HG02938 (cell line): Measurements from ENCODE around the gene LMAN1L.
A peak's percentile ranks its signal among the peaks of the same experiment; 100 is the strongest.

ENCODE experiments used
- ATAC-seq: cut with Tn5 transposase; IDR thresholded peaks from one replicate; pipeline ENCODE4 v1.9.1; 2021; ENCODE audit warnings: mild to moderate bottlenecking, moderate library complexity; ENCODE audit not compliant: unreplicated experiment

Gene LMAN1L

DNA sequence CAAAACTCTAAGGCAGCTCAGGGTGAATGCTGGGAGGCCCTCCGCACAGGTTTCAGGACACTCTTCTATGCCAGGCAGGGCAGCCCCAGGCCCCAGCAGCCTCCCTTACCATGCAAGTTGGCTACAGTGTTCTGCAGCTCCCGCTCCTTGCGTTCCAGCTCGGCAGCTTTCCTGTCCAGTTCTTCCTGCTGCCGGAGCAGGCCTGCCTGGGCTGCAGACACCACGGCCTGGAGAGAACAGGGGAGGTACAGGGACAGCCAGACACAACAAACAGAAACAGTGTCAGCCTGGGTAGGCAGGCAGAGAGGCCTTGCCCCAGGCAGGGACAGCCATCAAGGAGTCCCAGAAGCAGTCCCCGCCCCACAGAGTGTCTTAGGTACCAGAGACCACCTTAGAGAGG lies 39.3 kb downstream of the LMAN1L start:
- ATAC-seq = no peak

DNA sequence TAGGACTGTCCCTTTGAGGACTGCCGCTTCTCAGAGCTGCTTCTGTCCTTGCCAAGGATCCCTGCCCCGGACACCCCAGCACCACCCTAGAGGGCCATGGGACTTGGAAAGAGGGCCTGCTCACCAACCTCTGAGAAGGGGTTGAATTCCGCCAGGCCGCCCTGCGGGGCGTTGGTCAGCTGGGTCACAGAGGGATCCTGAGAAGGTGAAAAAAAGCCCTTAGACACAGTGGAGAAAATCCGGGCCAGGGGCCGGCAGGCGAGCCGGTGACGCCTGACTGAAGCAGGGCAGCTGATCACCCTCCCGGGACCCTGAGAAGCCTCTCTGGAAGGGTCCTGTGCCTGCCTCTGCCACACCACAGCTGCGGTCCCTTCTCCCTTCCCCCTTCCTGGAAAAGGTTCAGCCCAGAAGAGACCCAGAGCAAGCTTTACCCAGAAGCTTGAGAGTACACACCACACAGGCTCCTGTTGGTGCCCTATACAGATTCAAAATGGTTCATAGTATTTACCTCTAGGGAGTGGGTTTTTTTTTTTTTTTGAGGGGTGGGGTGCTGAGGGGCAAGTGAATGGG lies 41.9 kb downstream of the LMAN1L start:
- ATAC-seq = no peak

DNA sequence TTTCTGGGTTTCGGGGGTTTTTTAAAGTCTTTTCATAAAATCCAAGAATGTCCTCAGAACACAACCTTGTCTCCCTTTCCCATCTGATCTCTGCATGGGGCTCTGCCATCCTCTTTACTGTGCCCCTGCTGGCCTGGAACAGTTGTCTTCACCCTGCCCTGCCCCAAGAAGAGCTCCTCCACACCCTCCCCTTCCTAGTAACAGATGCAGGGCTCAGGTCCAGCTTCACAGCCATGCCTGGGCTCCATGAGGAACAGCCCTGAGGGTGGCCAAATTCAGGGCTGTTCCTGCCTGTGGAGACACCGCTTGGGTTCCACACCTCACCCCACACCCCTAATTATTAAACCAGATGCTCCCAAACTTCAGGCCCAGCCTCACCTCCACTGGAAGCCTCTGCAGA lies 43.2 kb downstream of the LMAN1L start:
- ATAC-seq = no peak

DNA sequence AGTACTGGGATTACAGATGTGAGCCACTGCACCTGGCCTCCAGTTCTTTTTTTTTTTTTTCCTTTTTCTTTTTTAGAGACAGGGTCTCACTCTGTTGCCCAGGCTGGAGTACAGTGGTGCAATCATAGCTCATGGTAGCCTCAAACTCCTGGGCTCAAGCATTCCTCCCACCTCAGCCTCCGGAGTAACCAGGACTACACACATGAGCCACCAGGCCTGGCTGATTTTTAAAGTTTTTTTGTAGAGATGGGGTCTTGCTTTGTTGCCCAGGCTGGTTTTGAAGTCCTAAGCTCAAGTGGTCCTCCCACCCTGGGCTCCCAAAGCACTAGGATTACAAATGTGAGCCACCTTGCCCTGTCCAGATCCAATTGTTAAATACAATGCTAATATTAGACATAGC lies 43.9 kb downstream of the LMAN1L start:
- no peak for ATAC-seq

DNA sequence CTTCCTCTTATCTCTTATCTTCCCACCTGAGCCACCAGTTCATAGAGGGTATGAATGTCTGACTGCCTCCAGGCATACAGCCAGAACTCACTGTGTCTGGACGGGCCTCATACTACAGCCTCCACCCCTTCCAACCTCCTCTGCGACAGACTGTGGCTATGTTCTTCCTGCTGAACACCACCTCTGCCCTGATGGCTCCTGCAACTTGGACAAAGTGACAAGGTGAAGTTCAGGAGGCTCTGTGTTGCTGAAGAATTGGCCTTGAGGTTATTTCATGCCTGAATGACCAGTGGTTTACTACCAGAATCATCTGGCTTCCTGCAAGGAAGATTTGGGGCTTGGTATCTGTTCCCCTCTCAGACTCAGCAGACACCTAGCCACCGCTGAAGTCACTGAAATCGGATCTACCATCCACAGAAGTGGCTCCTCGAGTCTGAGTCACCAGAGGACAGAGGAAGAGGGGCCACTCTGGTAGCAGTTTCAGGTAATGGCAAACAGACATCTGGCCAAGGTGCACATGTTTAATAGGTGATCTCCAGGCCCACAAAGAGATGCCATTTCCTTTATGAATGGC lies 44.5 kb downstream of the LMAN1L start:
- peak; percentile 71 for ATAC-seq

DNA sequence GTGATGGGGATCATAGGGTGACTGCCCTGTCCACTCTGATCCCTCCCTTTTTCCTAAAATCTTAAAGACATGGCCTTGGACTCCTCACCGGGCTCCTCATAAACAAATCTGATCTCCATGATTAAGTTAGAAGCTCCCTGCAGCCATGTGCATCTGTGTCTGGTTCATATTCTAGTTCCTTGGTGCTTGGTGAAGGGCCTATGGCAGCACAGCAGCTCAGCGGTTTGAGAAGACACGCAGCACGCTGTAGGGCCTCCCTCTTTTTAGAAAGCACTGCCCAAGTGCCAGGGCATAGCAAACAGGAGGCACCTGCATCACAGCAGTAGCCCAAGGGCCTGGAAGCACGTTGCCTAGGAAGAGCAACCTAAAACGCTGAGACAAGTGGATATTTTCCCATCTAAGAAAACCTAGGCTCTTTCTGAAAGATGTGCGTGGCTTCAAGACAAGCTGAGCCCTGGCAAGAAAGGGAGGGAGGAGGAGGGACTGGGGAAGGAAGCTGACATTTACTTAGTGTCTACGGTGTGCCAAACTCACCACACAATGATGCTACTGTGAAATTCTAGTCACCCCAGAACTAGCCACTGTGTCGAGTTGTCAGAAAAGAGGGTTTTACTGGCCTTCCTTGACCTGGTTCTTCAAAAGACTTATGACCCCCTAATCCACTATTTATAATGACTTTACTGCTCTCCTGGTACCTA lies 45.2 kb downstream of the LMAN1L start:
- ATAC-seq = no peak

DNA sequence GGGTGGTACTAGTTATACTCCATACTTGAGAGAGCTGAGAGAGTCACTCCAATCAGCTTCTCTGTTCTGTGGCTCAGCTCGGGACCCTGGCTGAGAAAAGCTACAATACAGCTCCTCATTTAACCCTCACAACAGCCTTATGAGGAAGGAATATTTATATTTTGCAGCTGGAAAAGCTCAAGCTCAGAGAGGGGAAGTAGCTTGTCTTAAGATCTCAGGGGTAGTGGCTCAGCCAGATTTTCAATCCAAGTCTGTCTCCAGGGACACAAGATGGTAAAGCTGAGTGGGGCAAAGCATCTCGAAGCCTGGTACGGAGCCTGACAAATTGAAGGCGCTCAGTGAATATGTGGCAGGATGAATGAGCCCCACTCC lies 45.7 kb downstream of the LMAN1L start:
- ATAC-seq = no peak

DNA sequence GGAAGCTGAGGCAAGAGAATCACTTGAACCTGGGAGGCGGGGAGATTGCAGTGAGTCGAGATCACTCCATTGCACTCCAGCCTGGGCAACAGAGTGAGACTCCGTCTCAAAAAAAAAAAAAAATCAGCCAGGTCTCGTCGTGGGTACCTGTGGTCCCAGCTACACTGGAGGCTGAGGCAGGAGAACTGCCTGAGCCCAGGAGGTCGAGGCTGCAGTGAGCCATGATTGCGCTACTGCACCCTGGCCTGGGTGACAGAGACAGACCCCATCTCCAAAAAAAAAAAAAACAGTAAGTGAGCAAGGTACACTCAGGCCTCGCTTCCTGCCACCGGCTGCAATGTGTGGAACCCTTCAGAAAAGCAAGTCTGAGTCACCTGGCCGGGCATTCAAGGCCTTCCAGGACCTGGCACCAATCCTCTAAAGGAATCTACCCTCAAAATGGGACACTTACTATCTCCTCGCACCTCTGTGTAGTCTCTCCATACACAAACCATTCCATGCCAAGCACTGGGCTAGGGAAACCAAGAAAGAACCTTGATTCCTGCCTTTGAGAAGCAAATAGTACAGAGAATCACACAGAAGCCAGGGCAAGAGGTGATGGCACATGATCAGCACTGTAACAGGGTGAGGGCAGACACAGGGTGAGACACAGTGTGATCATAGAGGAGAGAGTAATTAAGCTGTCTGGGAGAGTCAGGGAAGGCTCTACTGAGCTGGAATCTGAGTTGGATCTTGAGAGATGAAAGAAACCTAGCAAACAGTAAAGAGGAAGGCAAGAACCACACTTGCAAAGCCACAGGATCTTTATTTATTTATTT lies 50.8 kb downstream of the LMAN1L start:
- ATAC-seq = no peak

DNA sequence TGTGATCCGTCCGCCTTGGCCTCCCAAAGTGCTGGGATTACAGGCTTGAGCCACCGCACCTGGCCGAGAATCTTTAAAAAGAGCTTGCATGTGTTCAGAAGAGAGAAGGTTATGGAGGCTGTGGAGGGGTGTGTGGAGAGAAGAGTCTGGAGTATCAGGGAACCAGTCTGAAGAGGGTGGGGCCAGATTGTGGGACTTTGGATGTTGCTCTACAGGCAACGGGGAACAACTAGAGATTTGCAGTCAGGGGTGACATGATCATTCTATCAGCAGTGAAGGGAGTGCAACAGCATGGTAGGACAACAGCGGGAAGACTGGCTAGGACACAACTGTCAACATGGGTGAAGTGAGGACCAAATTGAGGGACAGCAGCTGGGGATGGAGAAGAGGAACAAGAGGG lies 51.7 kb downstream of the LMAN1L start:
- ATAC-seq = no peak

DNA sequence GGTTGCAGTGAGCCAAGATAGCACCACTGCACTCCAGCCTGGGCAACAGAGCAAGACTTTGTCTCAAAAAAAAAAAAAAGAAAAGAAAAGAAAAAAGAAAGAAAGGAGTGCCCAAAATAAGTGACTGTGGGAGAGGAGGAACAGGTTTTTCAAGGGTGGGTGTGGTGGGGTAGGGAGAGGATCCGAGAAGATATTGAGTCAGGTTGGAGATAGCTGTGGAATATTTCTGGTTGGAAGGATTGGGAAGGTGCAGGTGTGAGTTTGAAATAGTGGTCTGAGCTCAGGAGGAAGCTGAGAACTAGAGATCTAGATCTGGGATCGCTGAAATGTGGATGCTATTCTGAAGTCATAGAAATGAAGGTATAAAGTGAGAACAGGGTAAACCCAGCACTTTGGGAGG lies 52.7 kb downstream of the LMAN1L start:
- no peak for ATAC-seq

DNA sequence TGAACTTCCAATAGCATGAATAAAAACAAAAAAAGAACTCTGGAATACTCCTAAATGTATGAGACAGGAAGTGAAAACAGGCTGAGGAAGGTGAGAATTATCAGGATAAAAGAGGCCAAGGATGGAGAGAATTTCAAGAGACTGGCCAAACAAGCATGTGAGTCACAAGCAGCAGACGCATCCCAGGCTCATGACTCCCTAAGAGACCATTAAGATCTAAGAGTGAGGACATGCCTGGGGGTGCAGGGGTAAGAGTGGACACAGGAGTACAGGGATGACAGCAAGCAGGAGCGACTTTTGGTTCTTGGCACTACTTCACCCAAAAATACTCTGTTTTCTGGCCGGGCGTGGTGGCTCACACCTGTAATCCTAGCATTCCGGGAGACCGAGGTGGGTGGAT lies 53.5 kb downstream of the LMAN1L start:
- ATAC-seq = no peak

DNA sequence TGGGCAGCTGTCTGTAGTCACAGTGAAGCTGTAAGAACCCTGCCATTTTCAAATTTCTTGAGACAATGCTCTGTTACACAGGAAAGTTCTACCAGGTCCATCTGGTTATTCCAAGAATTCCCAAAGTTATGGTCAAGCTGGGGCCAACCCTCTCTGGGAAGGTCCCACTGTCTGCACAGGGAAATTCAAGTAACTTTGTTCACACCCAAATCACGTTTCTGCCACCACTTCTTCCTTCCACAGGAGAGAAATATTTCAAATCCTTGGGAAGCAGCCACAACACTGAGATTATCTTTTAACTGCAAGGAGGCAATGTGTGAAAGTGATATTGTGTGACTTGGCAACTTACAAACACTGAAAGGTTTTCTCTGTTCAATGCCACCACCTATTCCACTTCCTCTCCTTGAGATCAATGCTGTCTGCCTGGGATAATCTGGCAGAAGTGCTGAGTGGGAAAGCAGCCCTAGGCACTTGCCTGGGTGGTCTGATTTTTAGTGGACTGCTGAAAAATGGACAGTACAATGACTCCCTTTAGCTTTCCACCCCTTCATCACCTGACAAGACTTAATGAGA lies 54.9 kb downstream of the LMAN1L start:
- no peak for ATAC-seq

DNA sequence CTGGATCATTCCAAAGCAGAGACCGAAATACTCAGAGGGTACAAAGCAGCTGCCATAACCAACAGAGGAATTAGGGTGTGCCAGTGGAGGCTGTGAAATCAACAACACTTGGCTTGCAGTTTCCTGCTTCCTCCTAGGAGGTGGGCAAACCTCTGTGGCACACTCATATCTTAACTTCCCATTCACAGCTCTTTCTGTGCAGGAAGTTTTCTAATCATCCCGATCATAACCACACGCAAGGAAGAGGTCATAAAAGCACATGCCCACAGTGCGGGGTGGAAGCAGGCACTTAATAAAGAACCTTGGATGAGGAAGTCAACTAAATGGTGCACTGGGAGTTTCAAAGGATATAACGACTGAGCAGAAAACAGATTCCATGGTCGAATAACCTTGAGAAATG lies 55.4 kb downstream of the LMAN1L start:
- ATAC-seq = no peak

DNA sequence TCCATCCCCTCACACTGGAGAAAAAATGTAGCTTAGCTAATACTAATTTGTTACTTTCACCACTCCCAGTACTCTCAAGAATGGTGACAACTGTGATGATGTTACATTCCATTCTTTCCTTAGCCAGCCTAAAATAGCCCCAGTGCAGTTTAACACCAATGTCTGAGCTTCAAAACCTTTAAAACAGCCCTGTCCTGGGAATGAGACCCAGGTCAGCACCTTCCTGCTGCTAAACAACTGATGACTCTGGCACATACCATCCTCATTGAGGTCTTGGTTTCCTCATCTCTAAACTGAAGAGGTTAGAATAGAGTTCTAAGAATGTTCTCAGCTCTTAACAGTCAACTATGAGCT lies 56.7 kb downstream of the LMAN1L start:
- ATAC-seq = no peak

DNA sequence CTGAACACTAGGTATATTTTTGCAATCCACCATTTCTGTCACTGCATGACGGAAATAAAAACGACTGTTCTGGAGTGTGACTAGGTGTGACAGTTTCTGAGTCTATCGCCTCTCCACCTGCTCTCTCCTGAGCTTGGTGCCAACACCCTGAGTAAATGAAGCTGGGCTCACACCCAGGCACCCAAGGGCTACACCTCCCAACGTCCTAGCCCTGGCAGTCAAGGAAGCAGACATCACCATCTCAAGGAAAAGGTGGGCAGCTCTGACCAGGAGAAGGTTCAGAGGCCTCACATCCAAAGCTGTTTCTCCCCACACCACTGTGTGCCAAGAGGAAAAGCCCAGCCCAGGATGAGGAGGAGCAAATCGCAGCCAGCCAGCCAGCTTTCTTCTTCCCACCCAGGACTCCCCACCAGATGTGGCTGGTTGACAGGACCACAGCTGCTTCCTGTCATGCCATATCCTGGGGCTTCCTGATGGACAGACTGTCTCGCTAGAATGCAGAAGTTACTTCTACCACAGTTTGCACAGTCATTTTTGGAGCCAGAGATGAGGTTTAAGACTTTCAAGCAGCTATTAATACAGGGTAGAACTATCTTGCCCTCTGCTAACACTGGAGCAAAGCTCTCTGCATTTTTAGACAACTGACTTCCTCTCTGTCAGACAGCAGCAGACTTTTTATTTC lies 57.2 kb downstream of the LMAN1L start:
- ATAC-seq = peak; percentile 50

DNA sequence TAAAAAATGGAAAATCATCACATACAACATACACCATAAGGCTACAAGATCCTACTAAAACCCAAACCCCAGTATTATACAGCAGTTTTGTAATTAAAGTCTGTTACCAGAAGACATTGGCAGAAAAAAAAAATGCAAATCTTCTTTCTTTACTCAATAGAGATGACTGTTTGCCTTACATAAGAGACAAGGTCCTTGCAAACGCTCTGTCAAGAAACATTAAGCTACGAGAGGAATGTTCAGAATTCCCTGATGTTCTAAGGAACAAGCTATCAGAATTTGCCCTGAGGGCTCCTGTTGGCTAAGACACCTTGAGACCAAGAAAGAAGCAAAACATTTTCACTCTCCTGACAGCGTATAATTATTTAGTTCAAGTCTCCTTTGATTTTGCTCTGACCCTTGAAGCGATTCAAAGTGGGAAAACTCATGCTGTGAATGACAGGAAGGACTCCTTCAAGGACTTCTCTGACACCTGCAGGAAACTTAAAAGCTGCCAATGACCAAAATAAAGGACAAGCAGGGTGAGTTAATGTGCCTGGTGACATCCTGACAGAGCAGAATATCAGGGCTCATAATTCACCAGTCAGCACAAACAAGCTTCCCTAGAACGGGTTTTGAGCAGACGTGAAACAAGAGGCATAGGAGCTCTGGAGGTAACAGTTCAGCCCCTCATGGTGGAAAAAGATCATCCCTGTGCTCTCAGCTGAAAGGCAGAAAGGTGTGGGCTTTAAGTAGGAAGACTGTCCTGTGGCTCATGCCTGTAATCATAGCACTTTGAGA lies 58.0 kb downstream of the LMAN1L start:
- no peak for ATAC-seq

DNA sequence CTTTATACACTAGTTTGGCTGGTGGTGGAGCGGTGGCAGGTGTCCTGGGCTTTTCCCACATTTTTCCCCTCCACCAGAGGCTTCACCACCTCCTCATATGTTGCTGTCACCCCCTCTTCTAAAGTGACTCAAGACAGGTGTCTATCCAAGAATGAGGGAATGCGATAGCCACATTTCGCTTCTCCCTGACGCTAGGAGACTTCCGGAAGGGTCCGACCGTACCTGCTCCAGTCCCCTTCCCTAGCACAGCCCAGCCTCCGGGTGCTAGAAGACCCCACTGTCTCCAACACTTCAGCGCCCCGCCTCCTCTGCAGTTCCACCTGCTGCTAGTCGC lies 60.0 kb downstream of the LMAN1L start:
- ATAC-seq = no peak

DNA sequence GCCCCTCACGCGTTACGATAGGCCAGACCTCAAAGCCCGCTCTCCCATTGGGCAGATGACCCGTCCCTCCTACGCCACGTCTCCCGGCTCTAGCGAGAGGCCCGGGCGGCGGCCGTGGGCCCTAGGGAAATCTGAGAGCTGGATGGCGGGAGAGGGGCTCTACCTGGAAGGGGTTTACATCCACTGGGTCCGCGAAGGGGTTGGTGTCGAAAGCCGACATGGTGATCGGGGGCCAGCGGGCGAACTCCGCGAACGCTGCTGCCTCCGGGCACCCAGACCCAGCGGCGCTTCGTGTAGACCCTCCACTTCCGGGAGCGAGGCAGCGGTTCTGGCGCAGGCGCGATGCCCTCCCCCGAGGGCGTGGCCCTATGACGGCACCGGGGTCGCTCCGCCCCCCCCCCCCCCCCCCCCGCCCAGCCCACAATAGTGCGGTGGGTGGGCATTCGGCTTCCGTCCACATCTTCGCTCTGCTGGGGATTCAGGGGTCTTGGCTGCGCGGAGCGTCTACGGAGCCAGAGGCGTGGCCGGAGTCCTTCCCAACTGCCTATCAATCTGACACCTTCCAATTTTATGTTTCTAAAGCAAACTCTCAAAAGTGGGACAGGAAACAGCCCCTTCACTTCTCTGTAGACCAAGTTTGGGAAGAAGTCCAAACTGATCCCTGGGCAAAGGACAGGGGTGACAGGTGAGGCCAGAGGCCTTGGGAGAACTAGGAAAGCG lies 60.6 kb downstream of the LMAN1L start, which contains the start of gene SCAMP2:
Gene SCAMP2 (minus strand): TSS at position 330 of the 720 bp plus-strand sequence. CDS start 110 bp downstream, at position 220.
- peak; percentile 84 for ATAC-seq

DNA sequence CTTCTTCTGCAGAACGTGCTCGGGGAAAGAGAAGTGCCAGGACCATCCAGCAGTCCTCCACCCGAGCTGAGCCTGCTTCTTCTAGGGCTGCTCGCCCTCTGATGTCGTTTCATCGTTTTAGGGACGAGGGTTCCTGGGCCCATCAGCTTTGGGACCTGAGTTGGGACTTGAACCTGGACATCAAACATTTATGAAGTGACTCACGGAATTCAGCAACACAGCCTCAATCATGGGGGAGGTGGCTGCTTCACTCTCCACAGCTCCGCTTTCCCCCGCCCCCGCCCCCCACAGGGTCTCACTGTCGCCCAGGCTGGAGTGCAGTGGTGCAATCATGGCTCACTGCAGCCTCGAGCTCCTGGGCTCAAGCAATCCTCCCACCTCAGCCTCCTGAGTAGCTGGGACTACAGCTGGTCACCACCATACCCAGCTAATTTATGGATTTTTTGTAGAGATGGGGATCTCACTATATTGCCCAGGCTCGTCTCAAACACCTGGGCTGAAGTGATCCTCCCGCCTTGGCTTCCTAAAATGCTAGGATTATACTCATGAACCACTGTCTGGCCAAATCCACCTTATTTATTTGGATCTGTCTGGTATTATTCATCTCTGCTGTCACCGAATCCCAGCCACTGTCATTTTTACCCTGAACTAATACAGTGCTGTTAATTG lies 61.3 kb downstream of the LMAN1L start:
- no peak for ATAC-seq
